Transverse colon (tissue), 4 donors: ENCODE data around the gene RPTOR. TPM values are rescaled to one million over a fixed set of nuclear protein-coding genes. Genes with fewer than 3 reads are reported as not detected.
"Not testable (repeated sequence)": the region's sequence is repeated elsewhere in the genome, so short reads cannot be mapped to it uniquely, and the experiment has no call there.

Experiments
- DNase-seq: peaks from one replicate; pipeline ENCODE4 v3.0.0-alpha.2; 2019
- H3K27ac ChIP-seq, 4 donors: fragments of 200-600 bp; sonication (generic); 2 replicates each; pipeline ENCODE4 v1.5.1; 2016 to 2018; ENCODE audit warnings: inconsistent platforms in 4 of 4
- H3K27me3 ChIP-seq: fragments of 200-600 bp; sonication (generic); 2 replicates; pipeline ENCODE4 v1.5.1; 2017; ENCODE audit warnings: inconsistent platforms
- H3K36me3 ChIP-seq, 4 donors: fragments of 200-600 bp; sonication (generic); 2 replicates each; pipeline ENCODE4 v1.5.1; 2017 to 2019; ENCODE audit warnings: inconsistent platforms in 4 of 4
- H3K4me1 ChIP-seq, 4 donors: fragments of 200-600 bp; sonication (generic); 2 replicates each; pipeline ENCODE4 v1.5.1; 2017 to 2020; ENCODE audit warnings: inconsistent platforms in 4 of 4
- H3K4me3 ChIP-seq, 4 donors: fragments of 200-600 bp; sonication (generic); 1 replicate in 1 of 4; 2 replicates in 3 of 4; pipeline versions ENCODE4 v1.5.1 to v1.6.1; 2017 to 2019; ENCODE audit warnings: inconsistent platforms in 4 of 4
- H3K9me3 ChIP-seq, 2 donors: fragments of 200-600 bp; sonication (generic); 2 replicates each; pipeline ENCODE4 v1.5.1; 2017 to 2019; ENCODE audit warnings: inconsistent platforms in 2 of 2
- EP300 ChIP-seq: sonication (generic); formaldehyde crosslinking; IDR thresholded peaks from one replicate; pipeline ENCODE4 v1.6.1; 2017; ENCODE audit warnings: antibody characterized with exemption, low read depth
- POLR2A ChIP-seq: fragments of 450-650 bp; IDR thresholded peaks from one replicate; pipeline ENCODE4 v1.6.1; 2016; ENCODE audit warnings: antibody characterized with exemption, mild to moderate bottlenecking, moderate library complexity
- POLR2AphosphoS5 ChIP-seq, 3 donors: sonication (generic); formaldehyde crosslinking; IDR thresholded peaks; one replicate each; pipeline ENCODE4 v1.6.1; 2016; ENCODE audit warnings: antibody characterized with exemption in 3 of 3
- WGBS, 2 donors: methylation state at CpG; one replicate each; pipeline ENCODE4 v1.1.5; 2018; ENCODE audit warnings: low coverage in 1 of 2; 5-methylcytosine and 5-hydroxymethylcytosine counted together
- in situ Hi-C, 4 donors: fragments of 200-750 bp; cut with MboI; loops; one replicate each; pipeline versions ENCODE4 v1.15.0 to v1.15.1; 2017; ENCODE audit warnings: low sequenced_read_pairs in 3 of 4, low pct_ligation_motif_present in 1 of 4, low pct_unique_long_range_greater_than_20kb in 1 of 4
- intact Hi-C: fragments of 100-400 bp; cut with DNase I; formaldehyde crosslinking; loops from one replicate; pipeline ENCODE4 v1.15.1; 2023; ENCODE audit warnings: low total_unique reads
- total RNA-seq, 4 donors: library from RNA; depleted of rRNA; stranded (reverse); fragments of >200 nt; gene quantifications; one replicate each; pipeline ENCODE4 v1.1.0, GENCODE V29; 2016
- TF ChIP-seq, protein P1 (sequence below), 5 experiments: fragments of 200-600 bp in 3 of 5; fragments of 450-650 bp in 2 of 5; sonication (generic) in 3 of 5; IDR thresholded peaks; 1 replicate in 2 of 5; 2 replicates in 3 of 5; pipeline ENCODE4 v1.5.1; 2016 to 2017; ENCODE audit warnings: antibody characterized with exemption in 5 of 5, inconsistent platforms in 3 of 5, mild to moderate bottlenecking in 2 of 5, moderate library complexity in 1 of 5

The RPTOR gene
- total RNA-seq, 4 donors from 2014 or later = 28.9 to 79.3 (median 48.0) TPM

DNA sequence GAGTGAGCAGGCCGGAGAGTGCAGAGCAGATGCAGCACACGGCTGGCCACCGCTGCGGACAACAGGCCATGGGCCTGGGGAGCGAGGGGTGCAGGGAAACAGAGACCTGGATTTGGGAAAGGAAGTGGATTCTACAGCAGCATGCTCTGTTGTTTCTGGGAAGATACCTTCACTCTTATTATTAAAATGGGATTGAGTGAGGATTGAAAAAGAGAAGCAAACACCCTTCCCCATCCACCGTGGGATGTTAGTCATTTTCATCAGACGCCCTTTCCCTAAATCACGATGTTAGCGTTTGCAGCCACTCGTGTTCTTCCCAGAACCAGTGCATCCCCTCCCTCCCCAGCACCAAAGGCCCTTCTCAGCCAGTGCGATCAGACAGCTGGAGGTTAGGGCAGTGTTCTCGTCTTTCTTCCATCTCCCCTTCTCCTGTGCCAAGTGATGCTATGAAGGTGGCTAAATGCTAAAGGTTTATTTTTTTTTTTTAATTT lies 250.5 kb downstream of the RPTOR start:
- Histone ChIP-seq H3K36me3 (no peaks in the 10 kb centered on the region), H3K27ac (peak overlapping the region; percentile 48 to 79 (median 76)), H3K27me3 (no peaks in the 10 kb centered on the region), H3K4me1 (peaks cover 13 to 50% (median 24%) of the 10 kb centered on the region in 4 donors), H3K9me3 (no peaks in the 10 kb centered on the region), H3K4me3 (no peak overlapping the region)
- TF ChIP-seq, protein P1, sequence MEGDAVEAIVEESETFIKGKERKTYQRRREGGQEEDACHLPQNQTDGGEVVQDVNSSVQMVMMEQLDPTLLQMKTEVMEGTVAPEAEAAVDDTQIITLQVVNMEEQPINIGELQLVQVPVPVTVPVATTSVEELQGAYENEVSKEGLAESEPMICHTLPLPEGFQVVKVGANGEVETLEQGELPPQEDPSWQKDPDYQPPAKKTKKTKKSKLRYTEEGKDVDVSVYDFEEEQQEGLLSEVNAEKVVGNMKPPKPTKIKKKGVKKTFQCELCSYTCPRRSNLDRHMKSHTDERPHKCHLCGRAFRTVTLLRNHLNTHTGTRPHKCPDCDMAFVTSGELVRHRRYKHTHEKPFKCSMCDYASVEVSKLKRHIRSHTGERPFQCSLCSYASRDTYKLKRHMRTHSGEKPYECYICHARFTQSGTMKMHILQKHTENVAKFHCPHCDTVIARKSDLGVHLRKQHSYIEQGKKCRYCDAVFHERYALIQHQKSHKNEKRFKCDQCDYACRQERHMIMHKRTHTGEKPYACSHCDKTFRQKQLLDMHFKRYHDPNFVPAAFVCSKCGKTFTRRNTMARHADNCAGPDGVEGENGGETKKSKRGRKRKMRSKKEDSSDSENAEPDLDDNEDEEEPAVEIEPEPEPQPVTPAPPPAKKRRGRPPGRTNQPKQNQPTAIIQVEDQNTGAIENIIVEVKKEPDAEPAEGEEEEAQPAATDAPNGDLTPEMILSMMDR (IDR thresholded peaks at IDR 0.05) = no peak
- no peak for TF ChIP-seq EP300
- no peak for TF ChIP-seq POLR2AphosphoS5 (IDR thresholded peaks at IDR 0.05)
- TF ChIP-seq POLR2A = no peak
- intact Hi-C loops (no loop called here), in situ Hi-C loops (no loop called here)
- 78 to 82% methylated on average over 7 to 12 of the region's 12 CpGs for WGBS, 2 donors
- DNase-seq = no peak

DNA sequence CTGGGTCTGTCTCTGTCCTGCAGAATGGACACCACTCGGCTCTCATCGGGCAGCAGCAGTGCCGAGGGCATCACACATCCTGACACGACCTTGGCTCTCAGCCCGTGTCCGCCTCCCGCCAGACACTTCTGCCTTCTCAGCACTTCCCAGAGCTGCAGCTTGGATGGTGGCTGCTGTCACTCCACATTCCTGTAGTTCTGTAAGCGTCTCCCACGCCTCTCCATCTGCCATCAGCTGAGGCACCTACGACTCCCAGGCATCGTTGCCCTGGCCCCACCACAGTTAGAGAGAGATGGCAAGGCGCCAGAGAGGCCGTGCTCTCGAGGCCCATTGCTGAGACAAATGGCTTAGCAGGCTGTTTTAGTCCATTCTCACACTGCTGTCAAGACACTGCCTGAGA lies 251.1 kb downstream of the RPTOR start:
- H3K36me3 ChIP-seq = no peaks in the 10 kb centered on the region
- TF ChIP-seq EP300 = no peak
- TF ChIP-seq, protein P1 (IDR thresholded peaks at IDR 0.05) = no peak
- TF ChIP-seq POLR2A = no peak
- TF ChIP-seq POLR2AphosphoS5 (IDR thresholded peaks at IDR 0.05) = no peak
- H3K4me3 ChIP-seq = no peak overlapping the region
- intact Hi-C loops = no loop called here
- in situ Hi-C loops = no loop called here
- peak overlapping the region; percentile 48 to 79 (median 64) for H3K27ac ChIP-seq
- DNase-seq = no peak
- H3K9me3 ChIP-seq = no peaks in the 10 kb centered on the region
- no peaks in the 10 kb centered on the region for H3K27me3 ChIP-seq
- 20 to 71% methylated on average over 1 to 14 of the region's 14 CpGs for WGBS, 2 donors
- peaks cover 12 to 44% (median 23%) of the 10 kb centered on the region in 4 donors for H3K4me1 ChIP-seq

DNA sequence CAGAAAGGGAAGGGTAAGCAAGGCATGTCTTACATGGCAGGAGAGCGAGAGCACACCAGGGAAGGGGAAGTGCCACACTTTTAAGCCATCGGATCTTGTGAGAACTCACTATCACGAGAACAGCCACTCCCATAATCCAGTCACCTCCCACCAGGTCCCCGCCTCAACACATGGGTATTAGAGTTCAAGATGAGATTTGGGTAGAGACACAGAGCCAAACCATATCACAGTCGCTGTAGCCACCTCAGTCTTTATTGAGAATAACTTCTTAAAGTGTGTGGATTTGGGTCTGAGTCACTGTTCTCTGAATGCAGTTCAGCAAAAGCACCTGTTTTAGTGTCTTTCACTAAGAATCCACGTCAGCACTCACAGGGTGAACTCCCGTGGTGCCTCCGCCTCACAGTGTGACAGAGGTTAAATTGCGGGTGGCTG lies 251.8 kb downstream of the RPTOR start:
- in situ Hi-C loops = no loop called here
- no peak for TF ChIP-seq POLR2A
- peak in 1 of 3 donors; percentile 32 for TF ChIP-seq POLR2AphosphoS5 (IDR thresholded peaks at IDR 0.05)
- no peaks in the 10 kb centered on the region for H3K36me3 ChIP-seq
- no peaks in the 10 kb centered on the region for H3K9me3 ChIP-seq
- peak overlapping the region; percentile 48 to 79 (median 64) for H3K27ac ChIP-seq
- H3K4me1 ChIP-seq = peaks cover 5 to 37% (median 19%) of the 10 kb centered on the region in 4 donors
- H3K4me3 ChIP-seq = no peak overlapping the region
- peak; percentile 44 for DNase-seq
- intact Hi-C loops = no loop called here
- 63 to 68% methylated on average over 4 to 9 of the region's 9 CpGs for WGBS, 2 donors
- no peaks in the 10 kb centered on the region for H3K27me3 ChIP-seq

DNA sequence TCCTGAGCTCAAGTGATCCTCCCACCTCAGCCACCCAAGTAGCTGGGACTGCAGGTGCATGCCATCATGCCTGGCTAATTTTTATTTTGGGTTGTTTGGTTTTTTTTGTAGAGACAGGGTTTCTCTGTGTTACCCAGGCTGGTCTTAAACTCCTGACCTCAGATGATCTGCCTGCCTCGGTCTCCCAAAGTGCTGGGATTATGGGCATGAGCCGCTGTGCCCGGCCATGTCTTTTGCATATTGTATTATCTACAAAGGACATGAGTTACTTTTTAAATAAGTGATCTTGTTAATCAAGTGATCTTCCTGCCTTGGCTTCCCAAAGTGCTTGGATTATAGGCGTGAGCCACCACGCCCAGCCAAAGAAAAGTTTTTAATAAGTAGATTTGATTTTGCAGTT lies 252.6 kb downstream of the RPTOR start:
- intact Hi-C loops, in situ Hi-C loops: not testable (repeated sequence)
- WGBS, 2 donors = 96 to 97% methylated on average over 5 of the region's 5 CpGs

DNA sequence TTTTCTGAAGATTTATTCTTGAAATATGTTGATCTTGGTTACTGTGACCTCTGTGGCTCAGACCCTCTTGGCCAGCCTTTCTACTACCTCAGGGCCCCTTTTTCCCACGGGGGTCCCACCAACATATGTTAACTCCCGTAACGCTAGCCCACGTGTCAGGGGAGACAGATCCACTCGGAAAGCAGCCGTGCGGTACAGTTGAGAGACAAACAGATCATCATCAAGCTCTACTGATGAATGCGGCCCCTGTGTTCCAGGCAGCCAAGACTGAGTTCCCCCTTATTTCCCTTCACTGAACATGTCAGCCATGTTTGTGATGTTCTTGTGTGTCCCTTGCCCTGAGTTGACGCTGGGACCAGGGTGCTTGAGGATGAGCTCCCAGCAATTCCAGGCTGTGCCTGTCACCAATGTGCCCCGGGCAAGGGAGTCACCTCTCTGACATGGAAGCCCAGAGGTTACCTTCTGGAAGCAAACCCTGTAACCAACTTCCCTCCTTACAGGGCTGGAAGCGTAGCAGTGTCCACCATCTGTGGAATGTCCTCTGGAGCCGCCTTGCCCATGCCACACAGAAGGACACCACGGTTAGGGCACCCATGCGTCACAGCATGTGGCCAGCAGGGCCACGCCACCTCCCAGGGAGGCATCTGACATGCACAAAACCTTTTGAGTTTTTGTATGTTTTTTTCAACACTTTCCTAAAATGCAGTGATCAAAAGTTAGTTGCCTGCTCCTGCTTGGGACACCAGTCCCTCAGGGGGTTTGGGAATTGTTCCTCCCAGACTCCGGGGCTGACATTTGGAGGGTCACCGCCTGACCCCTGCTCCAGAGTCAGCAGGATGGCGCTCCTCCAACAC lies 253.3 kb downstream of the RPTOR start:
- in situ Hi-C loops (no loop called here), intact Hi-C loops (no loop called here)
- TF ChIP-seq EP300 (no peak), POLR2AphosphoS5 (IDR thresholded peaks at IDR 0.05) (no peak), POLR2A (no peak)
- TF ChIP-seq, protein P1 (IDR thresholded peaks at IDR 0.05) = no peak
- Histone ChIP-seq H3K36me3 (no peaks in the 10 kb centered on the region), H3K4me3 (no peak overlapping the region), H3K27me3 (no peaks in the 10 kb centered on the region), H3K4me1 (peaks cover 0 to 23% (median 8%) of the 10 kb centered on the region in 4 donors), H3K9me3 (no peaks in the 10 kb centered on the region), H3K27ac (no peak overlapping the region)
- WGBS, 2 donors = 92 to 96% methylated on average over 2 to 18 of the region's 18 CpGs
- no peak for DNase-seq

More for the DNA sequence above, 252.6 kb downstream of the RPTOR start:
- peaks cover 3 to 31% (median 12%) of the 10 kb centered on the region in 4 donors for H3K4me1 ChIP-seq
- H3K4me3 ChIP-seq, H3K36me3 ChIP-seq, H3K9me3 ChIP-seq, H3K27me3 ChIP-seq, DNase-seq: not testable (repeated sequence)
- H3K27ac ChIP-seq = peak overlapping the region in 3 of 4 donors; percentile 9 to 48 (median 17)
